ENCODE measurements around the gene ZBTB20.
"Not testable (repeated sequence)": the region's sequence is repeated elsewhere in the genome, so short reads cannot be mapped to it uniquely, and the experiment has no call there.

Gene ZBTB20

DNA sequence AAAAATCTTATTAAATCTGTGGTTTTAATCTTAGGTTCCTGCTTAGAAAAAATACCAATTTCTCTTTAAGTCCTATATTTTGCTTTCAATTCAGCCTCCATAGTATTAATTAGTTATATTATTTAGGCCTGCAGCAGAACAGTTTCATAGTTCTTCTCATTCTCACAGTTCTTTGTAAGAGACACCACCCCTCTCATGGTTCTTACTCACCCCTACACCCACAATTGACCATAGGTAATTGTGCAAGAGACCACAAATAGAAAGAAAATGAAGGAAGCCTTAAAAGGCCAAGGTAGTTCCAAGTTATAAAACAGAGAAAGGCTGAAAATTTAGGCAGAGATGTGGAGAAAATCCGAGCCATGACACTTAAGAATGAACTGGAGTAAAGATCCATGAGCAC is 438.0 kb downstream of the ZBTB20 start:
- no peak for DNase-seq

DNA sequence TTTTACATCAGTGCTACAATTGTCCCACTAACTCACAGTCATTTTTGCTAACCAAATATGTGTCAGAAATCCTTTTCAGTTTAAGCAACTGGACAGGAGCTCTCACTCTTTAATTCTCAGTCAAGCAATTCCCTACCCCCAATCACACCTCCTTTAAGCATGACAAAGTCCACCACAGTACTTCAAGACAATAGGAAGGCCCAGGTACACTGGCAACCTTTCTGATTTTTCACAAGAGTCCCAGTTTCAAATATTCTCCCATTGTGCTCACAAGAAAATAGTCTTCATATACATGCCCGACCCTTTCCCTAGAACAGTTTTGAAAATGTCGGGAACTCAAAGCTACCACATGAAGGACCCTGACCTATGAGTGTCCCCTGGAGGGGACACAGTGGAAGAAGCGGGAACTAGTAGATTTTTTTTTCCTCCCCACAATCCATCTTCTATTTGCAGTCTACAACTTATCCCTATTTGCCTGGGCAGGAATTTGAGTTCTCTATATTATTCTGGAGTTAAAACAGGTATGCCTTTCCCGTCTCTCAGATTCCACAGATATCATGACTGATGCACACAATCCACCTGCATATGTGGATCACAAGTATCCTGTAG is 439.7 kb downstream of the ZBTB20 start:
- DNase-seq: no peak

DNA sequence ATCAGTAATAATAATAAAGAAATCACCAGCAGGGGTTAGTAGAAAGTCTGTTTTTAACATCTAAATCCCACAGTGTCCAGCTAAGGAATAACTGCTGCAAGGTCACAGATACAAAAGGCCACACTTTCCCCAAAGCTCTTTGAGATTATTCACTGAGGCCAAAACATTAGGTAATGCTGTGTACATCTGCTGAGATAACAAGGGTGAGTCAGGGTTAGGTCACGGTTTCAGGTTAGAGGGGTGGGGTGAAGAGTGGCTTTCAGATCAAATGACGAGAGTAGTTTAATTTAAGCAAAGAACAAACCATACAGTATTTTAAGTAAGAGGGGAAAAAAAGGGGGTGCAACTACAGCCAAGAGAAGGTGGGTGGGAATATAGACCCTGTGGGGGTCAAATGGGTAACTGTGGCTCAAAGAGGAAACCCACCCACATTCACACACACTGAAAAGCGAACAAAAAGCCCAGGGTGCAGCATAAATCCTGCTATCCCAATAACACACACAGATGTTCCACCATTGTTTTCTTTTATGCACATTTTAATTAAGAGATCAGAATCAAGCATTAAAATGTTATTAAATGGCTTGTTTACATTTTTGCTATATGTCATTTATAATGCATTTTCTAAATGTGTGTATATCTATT is 440.4 kb downstream of the ZBTB20 start:
- no peak for DNase-seq

DNA sequence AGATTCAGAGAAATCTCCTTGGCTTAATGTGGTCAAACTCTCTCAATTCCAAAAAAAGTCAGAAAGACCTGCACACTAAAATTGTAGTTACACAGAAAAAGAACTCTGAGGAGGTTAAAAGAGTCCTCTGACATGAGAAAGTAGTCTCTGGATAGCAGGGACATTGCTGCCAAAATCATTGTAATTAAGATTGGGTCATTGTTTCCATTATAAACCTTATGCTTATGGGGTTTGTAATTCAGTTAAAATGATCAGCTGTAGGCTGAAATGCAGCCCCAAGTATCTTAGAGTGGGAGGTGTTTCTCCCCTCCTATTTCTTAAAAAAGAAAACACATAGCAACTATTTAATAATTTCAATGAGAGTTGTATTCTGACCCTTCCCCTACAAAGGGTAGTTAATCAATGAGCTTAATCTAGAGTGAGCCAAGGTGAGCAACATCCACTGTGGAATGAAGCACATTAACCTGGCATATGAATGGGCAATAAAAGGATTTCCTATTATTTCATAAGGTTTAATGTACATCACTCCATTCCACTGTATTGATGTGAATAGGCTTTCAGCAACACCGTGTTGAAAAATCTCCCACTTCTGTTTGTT is 446.4 kb downstream of the ZBTB20 start:
- DNase-seq: no peak

DNA sequence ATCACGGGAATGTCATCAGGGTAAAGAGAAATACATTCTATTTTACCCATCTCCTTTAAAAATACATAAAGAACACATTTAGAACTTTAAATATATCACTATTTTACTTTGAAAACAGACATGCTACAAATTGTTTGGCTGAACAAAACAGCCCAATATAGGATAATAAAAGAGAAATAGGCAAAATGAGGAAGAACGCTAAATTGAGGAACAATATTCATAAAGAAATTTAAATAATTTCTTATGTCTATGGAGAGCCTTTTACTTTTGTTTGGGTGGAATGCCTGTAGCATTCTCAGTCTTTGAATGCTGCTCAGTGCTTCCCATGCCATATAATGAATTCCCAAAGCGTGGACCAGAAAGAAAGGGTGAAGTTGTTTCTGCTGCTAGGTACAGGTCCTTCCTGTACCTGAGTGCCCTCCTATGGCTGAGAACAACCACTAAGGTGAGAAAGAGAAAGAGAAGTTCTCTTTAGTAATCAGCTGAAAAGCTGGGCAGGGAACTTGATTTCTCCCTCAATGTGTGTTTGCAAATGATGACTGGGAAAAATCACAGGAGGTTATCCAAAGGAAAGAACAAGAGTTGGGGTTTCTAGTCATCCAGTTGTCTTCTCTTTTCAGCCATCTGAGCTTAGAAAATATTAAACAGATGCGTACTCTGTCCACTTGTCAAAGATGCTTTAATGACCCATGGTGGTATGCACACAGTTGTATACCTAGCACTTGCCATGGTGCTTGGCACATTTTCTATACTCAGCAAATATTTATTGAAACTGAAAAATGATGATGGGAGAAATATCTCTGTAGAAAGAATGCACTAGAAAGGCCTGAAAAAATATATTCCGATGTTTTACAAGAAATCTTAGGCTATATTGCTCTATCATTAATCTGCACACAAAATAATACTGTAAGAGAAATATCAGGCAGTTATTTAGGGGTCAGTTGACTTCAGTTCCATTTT is 448.7 kb downstream of the ZBTB20 start:
- no peak for DNase-seq

DNA sequence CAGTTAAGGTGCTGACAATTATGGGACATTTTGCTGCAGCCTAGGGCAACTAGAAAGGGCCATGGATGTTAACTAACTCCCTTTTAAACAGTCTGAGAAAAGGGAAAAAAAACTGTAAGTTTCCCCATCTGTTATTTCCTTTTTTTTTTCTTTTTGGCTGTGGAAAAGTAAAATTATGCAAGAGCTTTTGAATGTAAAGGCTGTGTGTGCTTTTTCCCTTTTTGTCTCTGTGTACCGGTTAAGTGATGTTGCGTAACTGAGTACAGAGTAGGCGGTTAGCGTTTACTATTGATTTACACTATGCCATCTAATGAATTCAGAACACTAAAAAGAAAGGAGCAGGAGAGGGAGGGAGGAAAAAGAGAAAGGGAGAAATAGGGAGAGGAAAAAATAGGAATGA is 449.7 kb downstream of the ZBTB20 start:
- no peak for DNase-seq

DNA sequence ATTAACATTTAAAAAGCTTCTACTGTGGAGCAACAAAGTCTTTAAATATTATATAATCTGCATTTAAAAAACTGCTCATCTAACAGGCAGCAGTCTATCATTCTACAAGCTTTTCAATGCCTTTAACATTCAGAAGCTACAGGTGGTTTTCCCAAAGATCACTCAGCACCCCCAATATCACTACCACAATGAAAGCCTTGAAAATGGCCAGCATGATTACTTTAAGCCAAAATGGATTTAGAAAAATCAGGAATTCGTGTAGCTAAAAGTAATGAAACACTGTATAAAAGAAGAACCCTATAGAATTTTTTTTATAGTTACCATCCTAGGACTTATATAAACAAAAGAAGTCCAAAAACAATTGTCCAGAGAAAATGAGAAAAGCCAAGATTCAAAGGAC is 452.8 kb downstream of the ZBTB20 start:
- DNase-seq: no peak

DNA sequence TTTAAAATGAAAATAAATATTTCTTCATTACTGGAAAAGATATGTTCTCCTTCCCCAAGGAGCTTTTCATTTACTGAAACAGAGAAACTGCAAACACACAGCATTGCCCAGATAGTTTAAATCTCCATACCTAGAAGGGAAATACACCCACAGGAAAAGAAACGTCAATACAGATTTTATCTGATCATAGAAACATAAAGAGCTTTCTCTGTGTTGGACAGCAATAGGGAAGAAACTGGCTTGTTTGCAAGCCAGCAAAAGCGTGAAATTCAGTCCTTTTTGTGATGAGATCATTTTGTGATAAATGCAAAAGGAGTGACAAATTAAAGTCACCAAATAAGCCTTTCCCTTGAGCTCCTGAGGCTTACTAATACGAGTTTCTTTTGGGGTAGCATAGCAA is 455.2 kb downstream of the ZBTB20 start:
- no peak for DNase-seq

DNA sequence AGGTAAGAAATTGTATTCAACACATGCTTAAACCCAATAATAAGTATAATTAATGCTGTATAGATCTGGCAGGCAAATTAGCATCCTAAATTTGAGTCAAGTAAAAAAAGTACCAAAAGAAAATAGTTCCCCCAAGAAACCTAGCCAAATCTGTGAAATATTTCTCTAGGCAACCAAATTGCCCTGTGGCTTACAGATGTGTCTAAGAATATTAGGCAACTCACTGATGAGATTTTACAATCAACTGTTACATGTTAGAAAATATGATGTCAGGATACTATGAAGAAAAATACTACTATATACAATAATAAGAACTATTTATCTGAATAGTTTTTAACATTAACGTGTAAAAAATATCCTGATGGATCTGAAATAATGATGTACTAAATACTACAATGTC is 456.2 kb downstream of the ZBTB20 start:
- DNase-seq: no peak

DNA sequence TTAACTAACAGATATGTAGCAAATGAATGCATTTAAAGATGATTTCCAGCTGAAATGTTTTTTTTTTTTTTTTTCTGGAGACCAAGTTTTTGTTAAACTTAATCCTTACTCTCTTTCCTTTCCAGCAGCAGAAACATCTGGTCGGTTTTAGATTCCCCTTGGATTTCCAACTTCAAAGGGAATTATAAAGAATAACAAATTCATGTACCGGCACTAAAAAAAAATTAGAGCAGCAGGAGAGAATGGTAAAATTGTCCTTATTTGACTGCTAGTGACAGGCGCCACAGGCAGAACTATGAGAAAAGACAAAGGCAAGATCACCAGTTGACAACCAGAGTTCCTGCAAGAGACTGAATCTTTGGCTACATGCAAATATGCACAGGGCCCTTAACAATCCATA is 459.9 kb downstream of the ZBTB20 start:
- no peak for DNase-seq

DNA sequence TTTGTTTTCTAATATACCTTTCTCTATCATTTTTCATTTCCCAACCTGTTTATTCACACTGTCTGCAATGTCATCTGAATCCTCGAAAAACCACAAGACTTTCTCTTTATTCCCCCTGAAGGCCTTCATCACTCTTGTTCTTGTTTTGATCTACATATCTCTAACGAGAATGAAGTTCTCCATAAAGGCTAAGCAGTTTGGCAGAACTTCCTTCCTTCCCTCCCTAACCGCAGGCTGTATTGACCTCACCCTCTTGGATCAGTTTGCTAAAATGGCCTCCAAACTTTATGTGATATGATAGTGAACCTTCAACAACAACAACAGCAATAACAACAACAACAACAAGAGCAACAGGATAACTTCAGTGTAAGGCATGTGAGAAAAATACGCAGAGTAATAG is 460.5 kb downstream of the ZBTB20 start:
- no peak for DNase-seq

DNA sequence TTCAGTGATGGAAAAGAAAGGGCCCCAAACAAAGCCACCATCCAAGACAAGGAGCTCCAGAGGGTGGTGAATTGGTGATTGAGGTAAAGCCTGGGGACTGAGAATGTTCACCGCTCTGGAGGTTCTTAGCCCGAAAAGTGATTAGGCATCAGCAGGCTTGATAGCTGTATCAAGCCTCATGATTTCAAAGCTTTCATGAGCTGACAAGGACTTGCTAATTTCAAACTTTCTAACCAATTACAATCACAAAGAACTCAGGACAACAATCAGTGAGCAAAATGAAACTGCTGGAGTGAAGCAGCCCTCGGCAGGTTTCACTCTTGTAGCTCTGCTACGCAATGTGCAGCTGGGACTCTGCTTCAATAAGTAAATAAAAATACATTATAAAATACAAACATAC is 461.9 kb downstream of the ZBTB20 start:
- no peak for DNase-seq

DNA sequence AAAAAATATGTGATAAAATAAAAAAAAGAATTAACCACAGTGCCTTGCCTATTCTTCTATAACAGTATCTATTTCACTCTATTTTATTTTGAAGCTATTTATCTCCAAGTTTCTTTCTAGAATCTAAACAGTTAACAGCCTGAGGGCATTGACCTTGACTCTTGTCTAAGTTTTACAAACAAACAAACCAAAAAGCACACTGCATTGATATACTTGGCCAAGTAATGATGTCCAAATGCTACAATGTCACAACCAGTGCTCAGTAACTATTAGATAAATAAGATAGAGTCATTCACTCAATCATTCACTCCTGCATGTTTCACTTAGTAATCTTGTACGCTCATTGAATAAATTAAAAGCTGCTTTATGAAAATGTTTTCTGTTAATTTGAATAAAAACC is 466.8 kb downstream of the ZBTB20 start:
- DNase-seq: no peak

DNA sequence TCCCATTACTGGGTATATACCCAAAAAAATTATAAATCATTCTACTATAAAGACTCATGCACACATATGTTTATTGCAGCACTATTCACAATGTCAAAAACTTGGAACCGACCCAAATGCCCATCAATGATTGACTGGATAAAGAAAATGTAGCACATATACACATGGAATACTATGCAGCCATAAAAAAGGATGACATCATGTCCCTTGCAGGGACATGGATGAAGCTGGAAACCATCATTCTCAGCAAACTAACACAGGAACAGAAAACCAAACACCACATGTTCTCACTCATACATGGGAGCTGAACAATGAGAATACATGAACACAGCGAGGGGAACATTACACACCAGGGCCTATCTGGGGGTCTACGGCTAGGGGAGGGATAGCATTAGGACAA is 467.3 kb downstream of the ZBTB20 start:
- not testable (repeated sequence) for DNase-seq

DNA sequence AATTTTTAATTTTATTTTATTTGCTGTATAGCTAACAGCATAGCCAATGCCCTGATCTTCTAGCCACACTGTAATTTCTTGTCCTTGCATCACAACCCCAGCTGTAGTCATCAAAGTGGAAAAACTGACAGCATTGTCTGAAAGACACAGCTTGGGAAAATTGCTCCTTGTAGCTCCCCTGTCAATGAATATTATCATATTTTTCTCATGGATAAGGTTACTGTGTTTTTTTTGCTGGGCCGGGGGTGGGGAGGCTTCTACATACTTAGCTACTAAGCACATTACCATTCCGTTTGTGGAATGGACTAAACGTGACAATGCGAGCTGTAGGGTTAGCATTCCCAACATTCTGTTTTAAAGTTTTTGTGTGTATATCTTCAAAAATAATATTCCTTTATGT is 472.0 kb downstream of the ZBTB20 start:
- DNase-seq: no peak

DNA sequence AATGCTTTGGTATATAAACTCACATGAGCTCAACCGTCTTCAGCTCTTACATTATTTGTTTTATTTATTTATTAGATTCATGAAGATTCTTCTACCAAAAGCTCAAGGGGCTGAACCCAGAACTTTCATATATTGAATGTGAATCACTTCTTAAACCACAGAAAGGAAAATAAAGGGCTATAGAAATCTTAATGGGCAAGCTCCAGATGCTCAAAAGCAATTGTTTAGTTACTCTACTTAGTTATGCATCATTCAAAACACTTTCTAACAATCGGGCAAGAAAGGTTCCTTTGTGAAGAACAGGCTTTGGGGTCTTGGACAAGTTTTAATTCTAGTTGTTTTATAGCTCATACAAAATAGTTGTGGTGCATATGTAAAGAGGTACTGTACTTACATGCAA is 473.1 kb downstream of the ZBTB20 start:
- no peak for DNase-seq

DNA sequence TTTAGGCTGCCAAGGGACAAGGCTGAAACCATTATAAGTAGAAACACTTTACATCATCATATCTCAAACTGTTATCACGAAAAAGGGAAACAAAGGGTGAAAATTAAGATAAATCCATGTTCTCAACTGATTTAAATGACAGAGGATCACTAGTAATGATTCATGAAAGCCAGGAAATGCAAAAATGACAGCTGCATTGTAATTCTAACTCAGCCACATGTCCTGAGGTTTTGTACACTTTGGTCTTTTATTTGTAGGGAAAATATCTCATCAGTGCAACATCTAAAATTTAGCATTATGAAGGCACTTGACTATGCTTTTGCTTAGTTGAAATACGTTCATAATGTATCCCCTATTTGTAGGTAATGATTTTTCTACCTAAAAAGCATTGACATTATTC is 473.6 kb downstream of the ZBTB20 start:
- DNase-seq: no peak

DNA sequence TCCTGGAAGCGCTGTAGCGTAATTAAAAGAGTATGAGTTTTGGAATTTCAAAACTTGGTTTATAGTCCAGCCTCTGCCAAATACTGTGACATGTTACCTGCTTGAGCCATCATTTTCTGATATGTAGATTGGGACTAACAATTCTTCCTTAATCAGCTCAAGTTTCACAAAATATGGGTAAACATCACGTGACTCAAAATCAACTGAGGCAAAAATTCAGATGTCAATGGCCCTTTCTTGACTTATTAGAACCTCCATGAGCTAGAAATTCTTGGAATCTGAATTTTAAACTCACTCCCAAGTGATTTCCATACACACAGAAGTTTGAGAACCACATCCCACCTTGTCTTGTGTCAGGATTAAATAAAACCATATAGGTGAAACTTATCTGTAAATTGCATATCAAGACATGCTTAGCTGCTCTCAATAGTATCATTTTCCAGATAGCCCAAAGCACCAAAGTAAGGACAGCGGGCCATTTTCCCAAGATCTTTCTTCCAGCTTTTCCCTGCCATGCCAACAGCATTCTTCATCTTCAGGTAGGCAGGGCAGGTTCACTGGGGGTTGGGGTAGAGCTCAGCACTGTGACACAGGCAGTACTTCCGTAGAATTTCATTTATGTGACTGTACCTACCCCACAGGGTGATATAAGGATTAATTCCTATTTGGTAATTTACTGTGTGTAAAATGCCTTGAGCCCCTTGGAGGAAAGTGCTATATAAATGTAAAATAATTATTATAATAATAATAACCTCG is 474.2 kb downstream of the ZBTB20 start:
- no peak for DNase-seq

DNA sequence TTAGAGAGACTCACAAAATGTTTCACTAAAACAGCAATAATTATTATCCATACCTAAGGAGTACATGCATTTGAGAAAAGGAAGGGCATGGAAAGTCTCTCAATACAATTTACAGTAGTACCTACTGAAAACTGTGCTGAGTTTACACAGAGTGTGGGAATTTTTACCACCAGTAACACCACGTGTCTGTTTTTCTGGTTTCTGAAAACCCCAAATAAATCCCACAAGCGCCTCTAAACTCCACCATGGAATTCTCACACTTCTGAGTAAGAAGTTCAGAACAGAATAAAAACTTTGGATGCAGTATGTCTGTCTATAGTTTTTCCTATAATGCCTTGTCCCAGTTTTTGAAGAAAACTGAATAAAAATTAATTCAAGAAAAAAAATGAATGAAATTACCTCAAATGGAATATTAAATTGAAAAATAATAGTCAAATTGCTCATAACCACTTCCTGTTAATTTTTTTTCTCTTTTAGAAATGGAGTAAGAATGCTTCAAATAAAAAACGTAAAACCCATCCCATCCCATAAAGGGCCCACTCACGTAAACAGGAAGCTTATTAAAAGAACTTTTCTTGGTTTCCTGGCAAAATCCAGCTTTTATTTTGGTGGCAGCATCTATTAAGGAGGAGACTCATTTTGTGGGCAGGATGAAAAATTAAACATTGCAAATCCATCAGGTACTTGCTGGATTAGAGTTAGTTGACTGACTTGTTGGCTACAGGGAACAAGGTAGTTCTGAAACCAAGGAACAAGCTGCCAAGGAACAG is 475.2 kb downstream of the ZBTB20 start:
- DNase-seq: no peak

DNA sequence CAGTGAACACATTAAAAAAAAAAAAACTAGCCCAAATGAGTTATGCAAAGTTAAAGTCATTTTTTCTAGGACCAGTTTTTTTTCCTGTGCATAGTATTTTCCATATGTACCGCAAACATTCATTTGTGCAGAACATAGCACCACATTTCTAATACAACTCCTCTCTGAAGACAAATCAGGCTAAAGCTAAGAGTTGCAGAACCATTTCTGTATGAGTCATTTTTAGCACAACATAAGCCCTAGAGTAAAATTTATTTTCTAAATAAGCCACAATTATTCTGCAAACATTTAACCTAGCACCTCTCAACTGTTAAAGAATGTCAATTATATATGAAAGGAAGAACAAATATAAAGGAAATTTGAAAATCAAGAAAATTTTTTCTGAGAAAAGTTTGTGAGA is 477.5 kb downstream of the ZBTB20 start:
- DNase-seq: no peak

DNA sequence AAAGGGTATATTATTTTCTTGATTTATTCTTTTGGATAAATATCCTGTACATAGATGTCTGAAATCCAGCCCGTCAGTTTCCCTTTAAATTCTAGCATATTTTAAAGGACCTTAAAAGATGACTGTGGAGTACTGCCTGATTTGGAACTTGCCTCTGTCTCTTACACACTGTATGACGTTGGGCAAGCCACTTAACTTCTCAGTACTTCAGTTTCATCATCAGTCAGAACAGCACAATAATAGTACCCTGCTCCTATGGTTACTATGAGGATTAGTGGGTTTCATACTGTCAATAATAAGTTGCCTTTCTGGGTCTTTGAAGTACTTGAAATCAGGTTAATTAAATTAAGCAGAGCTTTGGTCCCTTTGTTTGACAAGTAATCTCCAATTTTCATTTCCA is 479.0 kb downstream of the ZBTB20 start:
- no peak for DNase-seq

DNA sequence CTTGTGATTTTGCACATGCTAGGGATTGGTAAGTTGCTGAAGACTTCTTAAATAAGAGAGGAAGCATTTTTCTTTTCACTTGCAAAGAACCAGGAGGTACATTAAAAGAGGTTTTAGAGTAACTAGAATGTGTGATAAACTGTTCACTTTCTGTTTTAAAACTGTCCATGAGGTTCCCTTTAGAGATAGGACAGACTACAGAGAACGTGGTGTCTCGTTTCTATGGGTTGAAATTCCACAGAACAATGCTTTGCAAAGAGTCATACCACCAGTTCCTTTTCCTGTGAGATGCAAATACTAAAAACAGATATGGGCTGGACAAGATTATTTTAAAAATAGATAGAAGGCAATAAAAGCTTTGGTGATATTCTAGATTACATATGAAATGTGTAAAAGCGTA is 480.5 kb downstream of the ZBTB20 start:
- DNase-seq: no peak
